ENCODE results near the gene NME8.

NME8 gene

GRCh38 chr7:37916673-37917660, 68.6 kb downstream of the NME8 start, which contains the start of gene SFRP4:
TSS of gene SFRP4 (minus strand) at chr7:37916817. CDS start at chr7:37916537, 280 bp downstream.
- DNase-seq (ENCODE audit: low read depth), result peak; percentile 53
- TF ChIP-seq CTCF (IDR thresholded peaks at IDR 0.05; ENCODE audit: insufficient read depth, low read depth, low read length, missing control alignments), result peak; percentile 67
- no peak within 1 kb of the TSS; the same call in 1 of the 2 replicates for H3K4me3 ChIP-seq (ENCODE audit: low read depth, low read length)

GRCh38 chr7:37918526-37918925, 70.1 kb downstream of the NME8 start:
- no peak for TF ChIP-seq CTCF (IDR thresholded peaks at IDR 0.05; ENCODE audit: insufficient read depth, low read depth, low read length, missing control alignments)
- no peak for DNase-seq (ENCODE audit: low read depth)
- H3K4me3 ChIP-seq (ENCODE audit: low read depth, low read length), result no peak overlapping the region

- H3K4me3 ChIP-seq (ENCODE audit: low read depth, low read length), result peak within 1 kb of the TSS; percentile 55
- peak; percentile 66 for DNase-seq (ENCODE audit: low read depth)
- peak; percentile 15 for TF ChIP-seq CTCF (IDR thresholded peaks at IDR 0.05; ENCODE audit: insufficient read depth, low read depth, low read length, missing control alignments)
Measured at GRCh38 chr7:37920305-37920848, 72.0 kb downstream of the NME8 start, which contains the start of gene EPDR1. TSS of gene EPDR1 (plus strand) at chr7:37920640. CDS start at chr7:37920940, 300 bp downstream.

- H3K4me3 ChIP-seq (ENCODE audit: low read depth, low read length), result peak overlapping the region; percentile 55
- DNase-seq (ENCODE audit: low read depth), result peak; percentile 48
- TF ChIP-seq CTCF (IDR thresholded peaks at IDR 0.05; ENCODE audit: insufficient read depth, low read depth, low read length, missing control alignments), result peak; percentile 12
Measured at GRCh38 chr7:37920849-37921805, 72.7 kb downstream of the NME8 start.

- DNase-seq (ENCODE audit: low read depth), result no peak
- no peak overlapping the region for H3K4me3 ChIP-seq (ENCODE audit: low read depth, low read length)
Measured at GRCh38 chr7:37921876-37922275, 73.5 kb downstream of the NME8 start.

More at GRCh38 chr7:37921876-37922275, 73.5 kb downstream of the NME8 start:
- no peak for TF ChIP-seq CTCF (IDR thresholded peaks at IDR 0.05; ENCODE audit: insufficient read depth, low read depth, low read length, missing control alignments)

Data from GM12865 (cell line).